SJCRH30 (cell line): ENCODE measurements around the gene SEPTIN6. TPM values are rescaled to one million over a fixed set of nuclear protein-coding genes. Genes with fewer than 3 reads are reported as not detected.
"Not testable (repeated sequence)": the region's sequence is repeated elsewhere in the genome, so short reads cannot be mapped to it uniquely, and the experiment has no call there.

ENCODE experiments used
- DNase-seq, 2 experiments: peaks; one replicate each; pipeline ENCODE4 v3.0.0-alpha.2; 2015 to 2020
- H3K27ac ChIP-seq: fragments of 250-450 bp; sonication (Bioruptor Pico); 2 replicates; pipeline ENCODE4 v1.5.1; 2020; ENCODE audit warnings: mild to moderate bottlenecking, moderate library complexity
- H3K27me3 ChIP-seq: fragments of 250-450 bp; sonication (Bioruptor Pico); 2 replicates; pipeline ENCODE4 v1.5.1; 2020; ENCODE audit warnings: mild to moderate bottlenecking, moderate library complexity
- H3K36me3 ChIP-seq: fragments of 250-450 bp; sonication (Bioruptor Pico); 2 replicates; pipeline ENCODE4 v1.5.1; 2020; ENCODE audit warnings: mild to moderate bottlenecking, moderate library complexity
- H3K4me1 ChIP-seq: fragments of 250-450 bp; sonication (Bioruptor Pico); 2 replicates; pipeline ENCODE4 v1.5.1; 2020; ENCODE audit warnings: mild to moderate bottlenecking, moderate library complexity
- H3K4me3 ChIP-seq: fragments of 250-450 bp; sonication (Bioruptor Pico); 2 replicates; pipeline ENCODE4 v1.5.1; 2020; ENCODE audit warnings: mild to moderate bottlenecking, moderate library complexity
- H3K9me3 ChIP-seq: fragments of 250-450 bp; sonication (Bioruptor Pico); replicated peaks from 2 replicates; pipeline ENCODE4 v1.5.1; 2020; ENCODE audit warnings: mild to moderate bottlenecking, moderate library complexity
- total RNA-seq: library from RNA; depleted of rRNA; stranded (reverse); fragments of >200 nt; shearing (Covaris generic); gene quantifications from 2 replicates; pipeline ENCODE4 v1.2.3, GENCODE V29; 2014

The SEPTIN6 gene
- total RNA-seq, 1 experiment from 2014 or later, result 73.8 TPM

- DNase-seq, result no peak
- no peak overlapping the region for H3K4me3 ChIP-seq
- no peaks in the 10 kb centered on the region for H3K9me3 ChIP-seq
- no peaks in the 10 kb centered on the region for H3K36me3 ChIP-seq
- no peak overlapping the region for H3K27ac ChIP-seq
- H3K4me1 ChIP-seq, result peaks cover 15% of the 10 kb centered on the region
- H3K27me3 ChIP-seq, result no peaks in the 10 kb centered on the region
These were observed 10.7 kb downstream of the SEPTIN6 start for GRCh38 chrX:119682019-119682989.

GRCh38 chrX:119677654-119677981, 15.3 kb downstream of the SEPTIN6 start:
- Histone ChIP-seq H3K4me3 (no peak overlapping the region), H3K27me3 (no peaks in the 10 kb centered on the region), H3K9me3 (no peaks in the 10 kb centered on the region), H3K27ac (no peak overlapping the region), H3K36me3 (no peaks in the 10 kb centered on the region), H3K4me1 (no peaks in the 10 kb centered on the region)
- DNase-seq, result no peak

GRCh38 chrX:119676949-119677653, 15.9 kb downstream of the SEPTIN6 start:
- H3K4me1 ChIP-seq, result no peaks in the 10 kb centered on the region

GRCh38 chrX:119673336-119673735, 19.6 kb downstream of the SEPTIN6 start:
- H3K4me3 ChIP-seq, result no peak overlapping the region
- H3K36me3 ChIP-seq, result no peaks in the 10 kb centered on the region
- no peaks in the 10 kb centered on the region for H3K9me3 ChIP-seq
- H3K27ac ChIP-seq, result no peak overlapping the region
- H3K4me1 ChIP-seq, result peaks cover 19% of the 10 kb centered on the region
- DNase-seq, result no peak
- H3K27me3 ChIP-seq, result no peaks in the 10 kb centered on the region

More at GRCh38 chrX:119676949-119677653, 15.9 kb downstream of the SEPTIN6 start:
- Histone ChIP-seq H3K36me3 (no peaks in the 10 kb centered on the region), H3K27me3 (no peaks in the 10 kb centered on the region), H3K9me3 (no peaks in the 10 kb centered on the region), H3K27ac (no peak overlapping the region), H3K4me3 (no peak overlapping the region)
- no peak for DNase-seq

- no peaks in the 10 kb centered on the region for H3K36me3 ChIP-seq
- no peaks in the 10 kb centered on the region for H3K27me3 ChIP-seq
- peaks cover 27% of the 10 kb centered on the region for H3K4me1 ChIP-seq
- H3K27ac ChIP-seq, result no peak overlapping the region
- no peak overlapping the region for H3K4me3 ChIP-seq
- DNase-seq, result peak in 1 of 2 experiments; percentile 41
- H3K9me3 ChIP-seq, result no peaks in the 10 kb centered on the region
These were observed 20.5 kb downstream of the SEPTIN6 start for GRCh38 chrX:119672426-119672825.

- DNase-seq, result peak; percentile 79 to 80
- Histone ChIP-seq H3K4me3 (no peak overlapping the region), H3K27me3 (no peaks in the 10 kb centered on the region), H3K4me1 (peaks cover 42% of the 10 kb centered on the region), H3K9me3 (no peaks in the 10 kb centered on the region), H3K27ac (peak overlapping the region; percentile 50), H3K36me3 (no peaks in the 10 kb centered on the region)
These were observed 23.4 kb downstream of the SEPTIN6 start for GRCh38 chrX:119669424-119670037.

GRCh38 chrX:119667111-119667878, 25.7 kb downstream of the SEPTIN6 start:
- Histone ChIP-seq H3K27ac (peak overlapping the region; percentile 15), H3K9me3 (no peaks in the 10 kb centered on the region), H3K27me3 (no peaks in the 10 kb centered on the region), H3K36me3 (no peaks in the 10 kb centered on the region; the same call in 1 of the 2 replicates), H3K4me1 (peaks cover 42% of the 10 kb centered on the region), H3K4me3 (peak overlapping the region; percentile 8; the same call in 1 of the 2 replicates)
- peak; percentile 85 to 87 for DNase-seq

GRCh38 chrX:119664877-119665276, 28.1 kb downstream of the SEPTIN6 start:
- not testable (repeated sequence) for H3K4me3 ChIP-seq, H3K9me3 ChIP-seq, H3K27me3 ChIP-seq, H3K27ac ChIP-seq, DNase-seq, H3K36me3 ChIP-seq
- peaks cover 38% of the 10 kb centered on the region for H3K4me1 ChIP-seq

- Histone ChIP-seq H3K4me3 (no peak overlapping the region), H3K27me3 (no peaks in the 10 kb centered on the region), H3K27ac (no peak overlapping the region), H3K4me1 (peaks cover 5% of the 10 kb centered on the region), H3K9me3 (no peaks in the 10 kb centered on the region), H3K36me3 (no peaks in the 10 kb centered on the region; the same call in 1 of the 2 replicates)
- DNase-seq, result no peak
These were observed 31.5 kb downstream of the SEPTIN6 start for GRCh38 chrX:119661486-119661885.

GRCh38 chrX:119659522-119659921, 33.4 kb downstream of the SEPTIN6 start:
- H3K9me3 ChIP-seq, result no peaks in the 10 kb centered on the region
- no peaks in the 10 kb centered on the region for H3K27me3 ChIP-seq
- H3K27ac ChIP-seq, result no peak overlapping the region
- no peak overlapping the region for H3K4me3 ChIP-seq
- H3K4me1 ChIP-seq, result no peaks in the 10 kb centered on the region
- no peak for DNase-seq
- no peaks in the 10 kb centered on the region; the same call in 1 of the 2 replicates for H3K36me3 ChIP-seq

- DNase-seq, result peak; percentile 37 to 39
- Histone ChIP-seq H3K27ac (no peak overlapping the region), H3K27me3 (no peaks in the 10 kb centered on the region), H3K4me3 (no peak overlapping the region), H3K9me3 (no peaks in the 10 kb centered on the region), H3K36me3 (0 out of 2 replicates have a peak, but pooled peaks cover 8% of the 10 kb centered on the region), H3K4me1 (no peaks in the 10 kb centered on the region)
These were observed 37.8 kb downstream of the SEPTIN6 start for GRCh38 chrX:119655125-119655524.

- Histone ChIP-seq H3K4me1 (no peaks in the 10 kb centered on the region), H3K36me3 (0 out of 2 replicates have a peak, but pooled peaks cover 12% of the 10 kb centered on the region), H3K9me3 (no peaks in the 10 kb centered on the region), H3K27me3 (no peaks in the 10 kb centered on the region), H3K4me3 (no peak overlapping the region), H3K27ac (no peak overlapping the region)
- no peak for DNase-seq
These were observed 38.8 kb downstream of the SEPTIN6 start for GRCh38 chrX:119654112-119654531.

- no peaks in the 10 kb centered on the region for H3K4me1 ChIP-seq
- no peak for DNase-seq
- H3K27me3 ChIP-seq, result no peaks in the 10 kb centered on the region
- peaks cover 26% of the 10 kb centered on the region for H3K36me3 ChIP-seq
- H3K4me3 ChIP-seq, result no peak overlapping the region
- H3K9me3 ChIP-seq, result no peaks in the 10 kb centered on the region
- H3K27ac ChIP-seq, result no peak overlapping the region
These were observed 44.6 kb downstream of the SEPTIN6 start for GRCh38 chrX:119648421-119648775.
